ENCODE results near the gene DNAJB8.

GRCh38 chr3:128436214-128436613 lies 30.5 kb downstream of the DNAJB8 start:
- no peak for TF ChIP-seq CTCF (conservative IDR thresholded peaks at IDR 0.05; ENCODE audit: low read depth, low read length)
- no peak for TF ChIP-seq EZH2 (IDR thresholded peaks at IDR 0.05; ENCODE audit: borderline replicate concordance, low read depth, low read length, poor library complexity, severe bottlenecking)

Data from A673 (cell line).